Gastrocnemius medialis (tissue), 4 donors: ENCODE results near the gene KRT79. TPM values are rescaled to one million over a fixed set of nuclear protein-coding genes. Genes with fewer than 3 reads are reported as not detected.

Experiments
- ATAC-seq, 2 donors: fragments of 150-250 bp; one replicate each; pipeline ENCODE4 v1.9.1; 2016
- DNase-seq, 2 donors: peaks; one replicate each; pipeline ENCODE4 v3.0.0-alpha.2; 2019
- H3K27ac ChIP-seq, 4 donors: fragments of 200-600 bp; sonication (generic); 1 replicate in 1 of 4; 2 replicates in 3 of 4; pipeline ENCODE4 v1.5.1; 2016 to 2018; ENCODE audit warnings: mild to moderate bottlenecking in 2 of 4, moderate library complexity in 1 of 4
- H3K27me3 ChIP-seq, 3 donors: fragments of 200-600 bp; sonication (generic) in 2 of 3; 1 replicate in 1 of 3; 2 replicates in 2 of 3; pipeline versions ENCODE4 v1.5.1 to v1.6.0; 2016 to 2019; ENCODE audit warnings: mild to moderate bottlenecking in 1 of 3, moderate library complexity in 1 of 3
- H3K36me3 ChIP-seq, 2 donors: fragments of 200-600 bp; sonication (generic) in 1 of 2; one replicate each; pipeline ENCODE4 v1.5.1; 2017 to 2018
- H3K4me1 ChIP-seq, 2 donors: fragments of 200-600 bp; sonication (generic) in 1 of 2; one replicate each; pipeline ENCODE4 v1.5.1; 2016 to 2017; ENCODE audit warnings: mild to moderate bottlenecking in 2 of 2
- H3K4me3 ChIP-seq, 4 donors: fragments of 200-600 bp; sonication (generic) in 3 of 4; 1 replicate in 1 of 4; 2 replicates in 3 of 4; pipeline ENCODE4 v1.5.1; 2016 to 2019; ENCODE audit warnings: mild to moderate bottlenecking in 2 of 4
- H3K9me3 ChIP-seq, 3 donors: fragments of 200-600 bp; sonication (generic) in 2 of 3; 1 replicate in 1 of 3; 2 replicates in 2 of 3; pipeline ENCODE4 v1.5.1; 2016 to 2019
- POLR2A ChIP-seq, 2 donors: fragments of 450-650 bp; IDR thresholded peaks; one replicate each; pipeline ENCODE4 v1.6.1; 2017; ENCODE audit warnings: antibody characterized with exemption in 2 of 2, mild to moderate bottlenecking in 2 of 2, moderate library complexity in 2 of 2
- in situ Hi-C, 4 donors: fragments of 200-750 bp; cut with MboI; loops; one replicate each; pipeline versions ENCODE4 v1.15.0 to v1.8.0; 2017; ENCODE audit warnings: low sequenced_read_pairs in 4 of 4
- intact Hi-C: fragments of 100-400 bp; cut with DNase I; formaldehyde crosslinking; loops from one replicate; pipeline ENCODE4 v1.15.1; 2023; ENCODE audit warnings: low total_unique reads
- total RNA-seq, 4 donors: library from RNA; depleted of rRNA; stranded (reverse); fragments of >200 nt; gene quantifications; one replicate each; pipeline versions ENCODE4 v1.1.0 to v1.2.3, GENCODE V29; 2016
- TF ChIP-seq, protein P1 (sequence below), 5 experiments: fragments of 450-650 bp in 3 of 5; fragments of 200-600 bp in 2 of 5; sonication (generic) in 2 of 5; IDR thresholded peaks in 4 of 5; conservative IDR thresholded peaks in 1 of 5; 1 replicate in 4 of 5; 2 replicates in 1 of 5; pipeline ENCODE4 v1.5.1; 2016 to 2019; ENCODE audit warnings: antibody characterized with exemption in 5 of 5, mild to moderate bottlenecking in 3 of 5, moderate library complexity in 3 of 5

KRT79 gene
- total RNA-seq, 4 donors from 2014 or later: not detected

- Histone ChIP-seq H3K4me1 (no peaks in the 10 kb centered on the region), H3K9me3 (no peaks in the 10 kb centered on the region), H3K27ac (no peak overlapping the region), H3K4me3 (no peak overlapping the region), H3K36me3 (no peaks in the 10 kb centered on the region), H3K27me3 (peaks cover 0 to 2% (median 0%) of the 10 kb centered on the region in 3 donors)
- TF ChIP-seq, protein P1, sequence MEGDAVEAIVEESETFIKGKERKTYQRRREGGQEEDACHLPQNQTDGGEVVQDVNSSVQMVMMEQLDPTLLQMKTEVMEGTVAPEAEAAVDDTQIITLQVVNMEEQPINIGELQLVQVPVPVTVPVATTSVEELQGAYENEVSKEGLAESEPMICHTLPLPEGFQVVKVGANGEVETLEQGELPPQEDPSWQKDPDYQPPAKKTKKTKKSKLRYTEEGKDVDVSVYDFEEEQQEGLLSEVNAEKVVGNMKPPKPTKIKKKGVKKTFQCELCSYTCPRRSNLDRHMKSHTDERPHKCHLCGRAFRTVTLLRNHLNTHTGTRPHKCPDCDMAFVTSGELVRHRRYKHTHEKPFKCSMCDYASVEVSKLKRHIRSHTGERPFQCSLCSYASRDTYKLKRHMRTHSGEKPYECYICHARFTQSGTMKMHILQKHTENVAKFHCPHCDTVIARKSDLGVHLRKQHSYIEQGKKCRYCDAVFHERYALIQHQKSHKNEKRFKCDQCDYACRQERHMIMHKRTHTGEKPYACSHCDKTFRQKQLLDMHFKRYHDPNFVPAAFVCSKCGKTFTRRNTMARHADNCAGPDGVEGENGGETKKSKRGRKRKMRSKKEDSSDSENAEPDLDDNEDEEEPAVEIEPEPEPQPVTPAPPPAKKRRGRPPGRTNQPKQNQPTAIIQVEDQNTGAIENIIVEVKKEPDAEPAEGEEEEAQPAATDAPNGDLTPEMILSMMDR (IDR thresholded peaks at IDR 0.05 in 4 of 5, conservative IDR thresholded peaks at IDR 0.05 in 1 of 5): no peak
- no peak for TF ChIP-seq POLR2A (IDR thresholded peaks at IDR 0.05)
- in situ Hi-C loops: no loop called here
- ATAC-seq (no peak), DNase-seq (no peak)
- intact Hi-C loops: no loop called here
Observed at GRCh38 chr12:52832985-52833905, 866 bp downstream of the KRT79 start.

DNA sequence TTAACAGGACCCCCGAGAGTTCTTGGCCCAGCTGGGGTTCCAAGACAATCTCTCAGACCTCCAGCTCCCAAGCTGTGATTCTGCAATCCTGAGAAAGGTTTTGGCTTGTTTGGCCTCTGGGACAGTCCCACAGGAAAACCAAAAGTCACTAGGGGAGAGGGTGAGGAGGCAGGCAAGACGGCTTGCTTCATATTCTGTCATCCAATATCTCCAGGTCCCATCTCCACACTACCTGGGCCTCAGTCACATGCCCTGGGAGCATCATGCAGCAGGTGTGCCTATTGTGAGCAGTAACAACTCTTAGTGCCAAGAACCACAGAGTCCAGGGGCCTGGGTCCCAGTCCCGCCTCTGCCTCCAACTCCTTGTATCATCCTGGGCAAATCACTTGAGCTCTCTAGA, 1.7 kb downstream of the KRT79 start:
- no peak for DNase-seq
- intact Hi-C loops (no loop called here), in situ Hi-C loops (no loop called here)
- no peak overlapping the region for H3K27ac ChIP-seq
- no peak for ATAC-seq
- TF ChIP-seq, protein P1 (IDR thresholded peaks at IDR 0.05 in 4 of 5, conservative IDR thresholded peaks at IDR 0.05 in 1 of 5): no peak
- TF ChIP-seq POLR2A (IDR thresholded peaks at IDR 0.05): no peak
- no peaks in the 10 kb centered on the region for H3K27me3 ChIP-seq
- no peaks in the 10 kb centered on the region for H3K4me1 ChIP-seq
- H3K9me3 ChIP-seq: no peaks in the 10 kb centered on the region
- no peak overlapping the region for H3K4me3 ChIP-seq
- no peaks in the 10 kb centered on the region for H3K36me3 ChIP-seq

DNA sequence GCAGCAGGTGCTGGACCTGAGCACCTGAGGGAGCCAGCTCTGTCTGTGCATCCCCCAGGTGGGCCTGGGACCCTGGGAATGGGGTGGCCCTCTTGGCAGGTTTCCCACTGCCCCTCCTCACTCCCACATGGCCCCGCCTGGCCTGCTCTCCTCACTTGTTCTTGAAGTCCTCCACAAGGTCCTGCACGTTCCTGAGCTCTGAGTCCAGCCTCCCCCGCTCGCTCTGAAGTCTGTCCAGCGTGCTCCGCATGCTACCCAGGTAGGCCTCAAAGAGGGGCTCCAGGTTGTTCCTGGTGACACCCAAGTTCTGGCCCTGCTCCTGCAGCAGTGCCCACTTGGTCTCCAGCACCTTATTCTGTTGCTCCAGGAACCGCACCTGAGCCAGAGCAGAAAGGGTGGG, 2.9 kb downstream of the KRT79 start:
- H3K27me3 ChIP-seq: no peaks in the 10 kb centered on the region
- H3K4me1 ChIP-seq: no peaks in the 10 kb centered on the region
- no peak overlapping the region for H3K4me3 ChIP-seq
- H3K27ac ChIP-seq: no peak overlapping the region
- no peak for ATAC-seq
- H3K9me3 ChIP-seq: no peaks in the 10 kb centered on the region
- in situ Hi-C loops: no loop called here
- no peak for TF ChIP-seq POLR2A (IDR thresholded peaks at IDR 0.05)
- TF ChIP-seq, protein P1 (IDR thresholded peaks at IDR 0.05 in 4 of 5, conservative IDR thresholded peaks at IDR 0.05 in 1 of 5): no peak
- intact Hi-C loops: no loop called here
- no peaks in the 10 kb centered on the region for H3K36me3 ChIP-seq
- no peak for DNase-seq

- Histone ChIP-seq H3K4me1 (no peaks in the 10 kb centered on the region), H3K9me3 (no peaks in the 10 kb centered on the region), H3K4me3 (no peak overlapping the region), H3K27me3 (no peaks in the 10 kb centered on the region), H3K27ac (no peak overlapping the region), H3K36me3 (no peaks in the 10 kb centered on the region)
- intact Hi-C loops (no loop called here), in situ Hi-C loops (no loop called here)
- DNase-seq (no peak), ATAC-seq (no peak)
- TF ChIP-seq POLR2A (IDR thresholded peaks at IDR 0.05): no peak
- TF ChIP-seq, protein P1 (IDR thresholded peaks at IDR 0.05 in 4 of 5, conservative IDR thresholded peaks at IDR 0.05 in 1 of 5): no peak
Observed at GRCh38 chr12:52829986-52830770, 3.9 kb downstream of the KRT79 start.
